ENCODE results near the gene ERVFRD-1.
"Not testable (repeated sequence)": the region's sequence is repeated elsewhere in the genome, so short reads cannot be mapped to it uniquely, and the experiment has no call there.

ERVFRD-1 gene

DNA sequence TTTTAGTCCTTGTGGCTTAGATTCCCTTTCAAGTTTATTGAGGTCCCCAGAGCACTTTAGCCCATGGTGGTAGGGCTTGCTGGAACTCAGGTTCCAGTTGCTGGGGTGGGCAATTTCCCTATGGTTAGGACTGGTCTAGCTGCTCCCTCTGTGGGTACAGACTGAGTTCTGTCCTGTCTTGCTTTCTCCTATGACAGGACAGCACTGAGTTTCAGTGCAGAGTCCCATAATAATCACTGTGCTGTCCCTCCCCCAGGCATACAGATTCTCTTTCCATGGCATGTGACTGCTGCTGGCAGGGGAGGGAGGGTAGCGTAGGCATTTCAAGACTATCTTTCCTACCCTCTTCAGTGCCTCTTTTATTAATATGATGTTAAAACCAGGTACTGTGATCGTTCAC is 17.1 kb upstream of the ERVFRD-1 start:
- no peak for DNase-seq

DNA sequence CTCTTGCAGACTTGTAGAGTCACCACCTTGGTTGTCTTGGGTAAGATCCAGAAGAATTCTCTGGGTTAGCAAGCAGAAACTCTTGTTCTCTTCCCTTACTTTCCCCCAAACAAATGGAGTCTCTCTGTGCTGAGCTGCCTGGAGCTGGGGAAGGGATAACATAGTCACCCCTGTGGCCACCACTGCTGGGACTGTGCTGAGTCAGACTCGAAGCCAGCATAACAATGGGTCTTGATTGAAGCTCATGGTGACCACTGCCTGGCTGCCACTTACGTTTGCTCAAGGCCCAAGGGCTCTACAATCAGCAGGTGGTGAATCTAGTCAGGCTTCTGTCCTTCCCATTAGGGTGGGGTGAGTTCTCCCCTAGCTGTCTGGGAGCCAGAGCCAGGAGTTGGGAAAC is 15.4 kb upstream of the ERVFRD-1 start:
- no peak for DNase-seq

DNA sequence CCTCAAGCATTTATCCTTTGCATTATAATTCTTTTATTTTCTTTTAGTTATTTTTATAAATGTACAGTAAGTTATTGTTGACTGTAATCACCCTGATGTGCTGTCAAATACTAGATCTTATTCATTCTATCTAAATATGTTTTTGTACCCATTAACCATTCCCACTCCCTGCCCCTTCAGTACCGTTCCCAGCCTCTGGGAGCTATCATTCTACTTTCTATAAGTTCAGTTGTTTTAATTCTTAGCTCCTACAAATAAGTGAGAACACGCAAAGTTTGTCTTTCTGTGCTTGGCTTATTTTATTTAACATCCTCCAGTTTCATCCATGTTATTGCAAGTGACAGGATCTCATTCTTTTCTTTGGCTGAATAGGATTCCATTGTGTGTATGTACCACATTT is 12.5 kb upstream of the ERVFRD-1 start:
- no peak for DNase-seq

DNA sequence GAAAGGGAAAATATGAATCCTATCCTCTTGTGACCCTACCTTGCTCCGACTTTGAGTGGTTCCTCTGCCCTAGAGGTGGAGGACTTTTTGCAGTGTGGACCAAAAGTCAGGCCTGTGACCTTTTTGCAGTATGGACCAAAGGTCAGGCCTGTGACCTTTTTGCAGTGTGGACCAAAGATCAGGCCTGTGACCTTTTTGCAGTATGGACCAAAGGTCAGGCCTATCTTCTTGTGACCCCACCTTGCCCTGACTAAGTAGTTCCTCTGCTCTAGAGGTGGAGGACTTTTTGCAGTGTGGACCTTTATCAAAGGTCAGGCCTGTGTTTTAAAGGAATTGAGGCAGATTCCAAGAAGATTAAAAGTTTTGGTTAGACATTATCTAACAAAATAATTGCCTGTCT is 10.9 kb upstream of the ERVFRD-1 start:
- no peak for DNase-seq

DNA sequence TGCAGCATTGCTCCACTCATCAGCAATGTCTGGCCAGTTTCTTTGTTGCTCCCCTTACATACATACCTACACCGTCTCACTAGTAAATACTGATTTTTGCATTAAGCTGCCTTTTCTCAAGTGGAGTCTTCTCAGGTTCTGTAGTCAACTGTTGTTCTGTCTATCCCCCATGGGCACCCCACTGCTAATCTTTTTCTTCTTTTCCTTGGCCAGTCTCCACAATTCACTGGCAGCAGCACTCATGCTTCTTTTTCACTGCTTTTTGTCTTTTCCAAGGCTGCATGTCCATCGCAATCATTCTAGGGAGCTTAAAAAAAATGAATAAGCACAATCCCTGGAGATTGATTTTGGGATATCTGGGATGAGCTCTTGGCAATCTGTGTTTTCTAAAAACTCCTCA is 10.3 kb upstream of the ERVFRD-1 start:
- DNase-seq = no peak

DNA sequence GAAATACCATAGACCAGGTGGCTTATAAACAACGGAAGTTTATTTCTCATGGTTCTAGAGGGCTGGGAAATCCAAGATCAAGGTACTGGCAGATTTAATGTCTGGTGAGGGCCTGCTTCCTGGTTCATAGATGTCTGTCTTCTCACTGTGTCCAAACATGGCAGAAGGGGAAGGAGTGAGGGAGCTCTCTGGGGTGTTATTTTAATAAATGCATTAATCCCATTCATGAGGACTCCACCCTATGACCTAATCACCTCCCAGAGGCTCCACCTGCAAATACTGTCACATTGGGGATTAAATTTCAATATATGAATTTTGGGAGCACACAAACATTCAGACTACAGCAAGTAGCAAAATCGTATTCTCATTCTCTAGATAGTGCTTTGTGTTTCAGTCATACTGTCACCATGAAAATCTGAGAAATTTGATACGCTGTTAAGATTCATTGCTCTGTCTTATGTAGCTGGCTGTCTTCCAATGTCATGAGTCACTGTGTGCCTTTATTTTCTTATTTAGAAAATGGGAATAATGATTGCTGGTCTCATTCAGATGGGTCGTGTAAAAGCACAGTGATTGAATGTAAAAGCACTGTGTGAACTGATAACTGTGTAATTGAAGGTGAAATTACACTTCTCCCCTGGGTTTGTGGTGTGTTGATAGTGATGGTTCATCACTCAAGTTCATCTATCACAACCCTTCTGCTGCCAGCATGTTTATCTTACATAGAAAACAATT is 8.9 kb upstream of the ERVFRD-1 start:
- no peak for DNase-seq

DNA sequence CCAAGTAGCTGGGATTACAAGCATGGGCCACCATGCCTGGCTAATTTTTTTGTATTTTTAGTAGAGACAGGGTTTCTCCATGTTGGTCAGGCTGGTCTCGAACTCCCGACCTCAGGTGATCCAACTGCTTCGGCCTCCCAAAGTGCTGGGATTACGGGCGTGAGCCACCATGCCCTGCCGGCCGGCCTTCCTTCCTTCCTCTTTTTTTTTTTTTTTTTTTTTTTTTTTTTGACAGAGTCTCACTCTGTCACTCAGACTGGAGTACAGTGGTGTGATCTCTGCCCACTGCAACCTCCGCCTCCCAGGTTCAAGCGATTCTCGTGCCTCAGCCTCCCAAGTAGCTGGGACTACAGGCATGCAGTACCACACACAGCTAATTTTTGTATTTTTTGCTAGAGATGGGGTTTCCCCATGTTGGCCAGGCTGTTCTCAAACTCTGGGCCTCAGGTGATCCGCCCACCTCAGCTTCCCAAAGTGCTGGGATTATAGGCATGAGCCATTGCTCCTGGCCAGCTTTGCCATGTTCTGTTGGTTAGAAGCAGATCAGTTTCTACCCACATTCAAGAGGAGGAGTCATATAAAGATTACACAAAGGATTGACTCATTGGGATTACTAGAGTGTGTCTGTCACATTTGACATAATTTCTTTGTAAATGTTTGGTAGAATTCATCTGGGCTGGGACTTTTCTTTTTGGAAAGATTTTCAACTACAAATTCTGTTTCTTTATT is 4.4 kb upstream of the ERVFRD-1 start:
- not testable (repeated sequence) for DNase-seq

DNA sequence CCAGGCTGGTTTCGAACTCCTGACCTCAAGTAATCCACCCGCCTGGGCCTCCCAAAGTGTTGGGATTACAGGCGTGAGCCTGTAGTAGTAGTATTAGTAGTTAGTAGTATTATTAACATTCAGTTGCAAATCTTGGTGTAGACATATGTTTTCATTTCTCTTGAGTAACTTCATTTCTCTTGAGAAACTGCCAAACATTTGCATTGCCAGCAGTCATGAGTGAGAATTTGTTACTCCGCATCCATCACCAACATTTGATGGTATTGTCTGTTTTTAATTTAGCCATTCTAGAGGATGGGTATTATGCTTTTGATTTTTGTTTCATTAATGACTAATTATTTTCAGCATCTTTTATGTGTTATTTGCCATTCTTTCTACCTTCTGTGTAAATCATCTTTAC is 1.5 kb upstream of the ERVFRD-1 start:
- DNase-seq = no peak

DNA sequence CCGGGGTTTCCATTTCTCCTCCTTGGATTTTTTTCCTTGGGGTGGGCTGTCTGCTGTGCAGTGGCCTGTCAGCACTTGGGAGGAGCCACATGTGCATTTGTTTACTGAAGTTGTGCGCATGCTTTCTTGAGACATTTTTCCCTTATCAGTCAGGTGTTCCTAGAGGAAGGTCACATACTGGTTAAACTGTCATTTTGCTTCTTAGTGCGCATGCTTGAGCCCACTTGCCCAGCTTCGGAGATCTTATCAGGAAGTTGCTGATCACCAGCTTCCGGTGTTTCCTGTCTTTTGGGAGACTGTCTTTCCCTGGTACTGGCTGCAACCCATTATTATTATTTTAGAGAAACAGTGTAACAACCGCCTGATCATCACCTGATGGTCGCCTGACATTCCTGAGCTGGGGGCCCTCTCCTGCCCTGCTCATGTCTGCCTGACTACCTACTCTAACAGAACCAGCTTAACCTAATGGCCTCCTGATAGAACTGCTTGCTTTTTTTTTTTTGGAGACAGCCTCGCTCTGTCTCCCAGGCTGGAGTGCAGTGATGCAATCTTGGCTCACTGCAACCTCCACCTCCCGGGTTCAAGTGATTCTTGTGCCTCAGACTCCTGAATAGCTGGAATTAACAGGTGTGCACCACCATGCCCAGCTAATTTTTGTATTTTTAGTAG is 378 bp upstream of the ERVFRD-1 start:
- DNase-seq = no peak

DNA sequence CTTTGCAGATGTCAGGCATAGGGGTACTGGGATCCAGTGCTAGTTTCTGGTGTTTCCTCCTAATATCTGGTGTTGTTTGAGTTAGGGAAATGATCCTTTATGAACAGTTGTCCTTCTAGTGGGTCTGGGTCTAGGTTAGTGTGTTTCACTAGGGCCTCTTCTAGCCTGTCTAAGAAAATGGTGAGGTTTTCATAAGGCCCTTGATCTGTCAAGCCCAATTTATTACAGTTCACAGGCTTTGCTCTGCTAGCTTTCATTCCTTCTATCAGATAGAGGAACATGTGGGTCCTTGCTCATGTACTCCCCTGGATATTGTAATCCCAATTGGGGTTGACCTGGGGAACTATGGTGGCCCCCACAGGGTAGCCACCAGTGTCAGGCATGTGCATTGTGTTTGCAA is 2.8 kb downstream of the ERVFRD-1 start:
- no peak for DNase-seq

DNA sequence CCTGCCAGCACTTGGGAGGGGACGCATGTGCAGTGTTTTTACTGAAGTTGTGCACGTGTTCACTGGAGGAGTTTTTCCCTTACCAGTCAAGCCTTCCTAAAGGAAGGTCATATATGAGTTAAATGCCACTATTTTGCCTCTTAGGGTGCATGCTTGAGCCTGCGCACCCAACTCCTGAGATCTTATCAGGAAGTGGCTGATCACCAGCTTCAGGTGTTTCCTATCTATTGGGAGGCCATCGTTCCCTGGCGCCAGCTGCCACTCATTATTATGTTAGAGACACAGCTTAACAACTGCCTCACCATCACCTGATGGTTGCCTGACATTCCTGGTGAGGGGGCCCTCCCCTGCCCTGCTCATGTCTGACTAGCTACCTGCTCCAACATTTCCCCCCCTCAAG is 8.5 kb downstream of the ERVFRD-1 start:
- DNase-seq = no peak

DNA sequence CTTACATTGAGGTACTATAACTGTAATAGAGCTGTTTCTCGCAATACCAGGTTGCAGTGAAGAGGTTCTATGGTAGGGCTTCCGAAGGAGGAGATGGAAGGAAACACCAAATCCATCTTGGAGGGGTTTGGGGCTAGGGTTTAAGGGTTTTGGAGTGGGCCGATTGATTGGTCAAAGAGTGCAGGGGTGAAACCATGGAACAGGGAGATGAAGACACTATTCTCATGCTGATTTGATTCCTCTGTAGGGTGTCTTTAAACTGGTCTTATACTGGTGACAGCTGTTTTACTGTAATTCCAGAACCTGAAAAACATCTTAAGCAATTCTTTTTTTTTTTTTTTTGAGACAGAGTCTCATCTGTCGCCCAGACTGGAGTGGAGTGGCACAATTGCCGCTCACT is 10.1 kb downstream of the ERVFRD-1 start:
- no peak for DNase-seq

DNA sequence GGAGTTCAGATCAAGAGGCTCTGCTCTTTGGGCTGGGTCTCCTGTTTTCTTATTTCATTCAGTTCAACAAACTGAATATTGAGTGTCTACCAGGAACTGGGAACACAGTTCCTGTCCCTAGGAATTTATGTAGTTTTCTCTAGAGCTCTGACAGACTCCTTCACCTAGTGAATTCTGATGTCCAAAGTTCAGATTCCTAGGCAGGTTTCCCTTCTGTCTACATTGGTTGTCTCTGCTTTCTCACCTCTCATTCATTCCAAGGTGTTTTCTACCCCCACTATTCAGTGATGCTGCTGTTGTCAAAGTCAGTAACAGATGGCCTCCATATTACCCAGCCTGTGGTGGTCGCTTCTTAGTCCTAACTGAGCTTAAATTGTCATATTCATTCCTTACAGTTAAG is 13.5 kb downstream of the ERVFRD-1 start:
- no peak for DNase-seq

DNA sequence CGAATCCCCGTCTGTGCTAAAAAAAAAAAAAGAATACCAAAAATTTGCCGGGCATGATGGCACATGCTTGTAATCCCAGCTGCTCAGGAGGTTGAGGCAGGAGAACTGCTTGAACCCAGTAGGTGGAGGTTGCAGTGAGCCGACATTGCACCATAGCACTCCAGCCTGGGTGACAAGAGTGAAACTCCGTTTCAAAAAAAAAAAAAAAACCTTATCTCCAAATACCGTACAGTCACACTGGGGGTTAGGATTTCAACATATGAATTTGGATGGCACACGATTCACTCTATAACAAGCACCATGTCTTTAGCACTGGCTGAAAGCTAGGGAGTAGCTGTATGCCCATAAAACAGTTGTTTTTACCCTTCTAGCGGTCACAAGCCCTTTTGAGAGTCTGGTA is 14.0 kb downstream of the ERVFRD-1 start:
- DNase-seq = no peak

DNA sequence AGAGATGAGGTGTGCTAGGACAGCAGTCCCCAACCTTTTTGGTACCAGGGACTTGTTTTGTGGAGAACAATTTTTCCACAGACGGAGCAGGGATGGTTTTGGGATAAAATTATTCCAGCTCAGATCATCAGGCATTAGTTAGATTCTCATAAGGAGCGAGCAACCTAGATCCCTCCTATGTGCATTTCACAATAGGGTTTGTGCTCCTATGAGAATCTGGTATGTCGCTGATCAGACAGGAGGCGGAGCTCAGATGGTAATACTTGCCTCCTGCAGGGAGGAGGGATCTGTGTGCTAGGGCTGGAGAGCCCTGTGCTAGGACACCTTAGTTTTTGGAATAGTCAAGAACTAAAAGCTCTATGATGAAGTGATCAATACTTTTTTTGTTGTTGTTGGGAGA is 15.4 kb downstream of the ERVFRD-1 start:
- peak; percentile 31 for DNase-seq

DNA sequence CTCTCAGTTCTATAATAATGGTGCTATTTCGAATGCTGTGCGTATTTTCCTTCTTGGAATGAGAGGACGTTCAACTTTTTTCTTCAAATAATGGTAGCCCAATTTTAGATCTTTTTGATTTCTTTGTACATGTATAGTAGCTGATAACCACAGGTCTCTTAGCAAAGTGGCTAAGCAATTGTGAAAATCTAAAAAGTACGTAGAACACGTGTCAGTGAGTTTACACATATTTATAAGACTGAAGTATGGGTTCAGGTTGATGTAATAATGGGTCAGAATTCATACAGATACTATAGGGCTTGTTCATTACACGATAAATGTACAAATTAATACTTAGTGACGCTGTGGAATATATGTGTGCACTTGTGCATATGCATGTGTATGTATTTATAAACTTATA is 16.6 kb downstream of the ERVFRD-1 start:
- DNase-seq = no peak

DNA sequence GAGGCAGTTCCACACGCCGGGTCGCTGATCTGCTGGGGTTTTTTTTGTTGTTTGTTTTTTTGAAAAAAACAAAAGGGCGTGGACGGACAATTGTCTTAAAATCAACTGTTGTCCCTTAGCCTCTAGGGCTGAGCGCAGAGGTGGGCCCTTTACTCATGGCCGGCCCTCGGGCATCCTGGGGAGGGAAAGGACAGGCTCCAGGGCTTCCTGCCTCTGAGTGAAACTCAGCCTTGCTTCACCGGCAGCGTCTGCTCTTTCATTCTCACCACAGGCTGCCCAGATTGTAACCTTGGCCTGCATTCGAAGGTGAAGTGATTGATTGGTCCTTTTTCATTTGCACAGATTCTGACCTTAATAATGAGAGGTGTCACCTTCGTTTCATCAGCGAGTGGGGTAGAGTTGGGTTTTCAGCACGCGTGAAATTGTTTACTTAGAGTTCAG is 17.1 kb downstream of the ERVFRD-1 start:
- DNase-seq = peak; percentile 32

DNA sequence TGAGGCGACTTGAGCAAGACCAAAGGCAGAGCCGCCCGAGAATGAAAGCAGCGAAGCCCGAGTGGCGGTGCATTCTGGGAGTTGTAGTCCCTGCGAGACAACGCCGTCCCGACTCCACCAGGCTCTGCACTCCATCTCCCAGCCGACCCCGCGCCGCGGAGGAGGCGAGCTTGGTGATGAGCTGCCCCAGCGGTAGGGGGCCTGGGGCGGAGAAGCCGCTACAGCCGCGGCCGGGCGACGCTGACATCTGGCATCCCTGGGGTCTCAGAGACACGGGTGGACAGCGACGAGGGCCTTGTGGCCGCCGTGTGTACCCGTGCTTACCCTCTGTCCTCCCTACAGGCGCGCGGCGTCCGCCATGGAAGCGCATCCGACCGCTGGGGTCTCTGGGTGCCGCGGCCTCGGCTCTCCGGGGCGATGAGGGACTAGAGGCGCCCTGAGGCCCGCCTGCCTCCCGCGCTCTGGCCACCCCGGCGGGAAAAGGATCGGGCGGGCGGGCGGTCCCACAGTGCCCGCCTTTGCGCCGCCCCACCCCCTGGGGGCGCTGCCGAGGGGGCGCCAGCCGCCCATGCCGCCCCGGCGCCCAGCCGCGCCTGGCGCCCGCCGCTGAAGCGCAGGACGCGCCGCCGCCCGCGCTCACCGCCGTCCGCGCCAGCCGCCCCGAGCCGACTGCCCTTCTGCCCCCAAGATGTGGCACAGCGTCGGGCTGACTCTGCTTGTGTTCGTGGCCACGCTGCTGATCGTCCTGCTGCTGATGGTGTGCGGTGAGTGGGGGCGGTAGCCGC is 17.7 kb downstream of the ERVFRD-1 start, which contains the start of gene SMIM13:
TSS of gene SMIM13 (plus strand) at position 209 of the 785 bp plus-strand sequence. CDS start at position 689, 480 bp downstream.
- DNase-seq = peak; percentile 95

DNA sequence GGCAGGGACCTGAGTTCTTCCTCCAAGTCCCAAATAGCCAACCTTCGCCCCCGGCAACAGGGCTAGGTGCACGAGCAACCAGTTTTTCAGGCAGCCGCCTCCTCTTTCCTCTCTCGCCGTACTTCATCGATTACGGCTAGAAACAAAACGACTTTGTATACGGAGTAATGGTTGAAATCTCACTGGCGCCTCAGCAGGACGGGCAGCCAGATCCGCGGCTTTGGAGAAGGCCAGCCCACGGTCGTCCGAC is 18.2 kb downstream of the ERVFRD-1 start:
- DNase-seq = no peak

DNA sequence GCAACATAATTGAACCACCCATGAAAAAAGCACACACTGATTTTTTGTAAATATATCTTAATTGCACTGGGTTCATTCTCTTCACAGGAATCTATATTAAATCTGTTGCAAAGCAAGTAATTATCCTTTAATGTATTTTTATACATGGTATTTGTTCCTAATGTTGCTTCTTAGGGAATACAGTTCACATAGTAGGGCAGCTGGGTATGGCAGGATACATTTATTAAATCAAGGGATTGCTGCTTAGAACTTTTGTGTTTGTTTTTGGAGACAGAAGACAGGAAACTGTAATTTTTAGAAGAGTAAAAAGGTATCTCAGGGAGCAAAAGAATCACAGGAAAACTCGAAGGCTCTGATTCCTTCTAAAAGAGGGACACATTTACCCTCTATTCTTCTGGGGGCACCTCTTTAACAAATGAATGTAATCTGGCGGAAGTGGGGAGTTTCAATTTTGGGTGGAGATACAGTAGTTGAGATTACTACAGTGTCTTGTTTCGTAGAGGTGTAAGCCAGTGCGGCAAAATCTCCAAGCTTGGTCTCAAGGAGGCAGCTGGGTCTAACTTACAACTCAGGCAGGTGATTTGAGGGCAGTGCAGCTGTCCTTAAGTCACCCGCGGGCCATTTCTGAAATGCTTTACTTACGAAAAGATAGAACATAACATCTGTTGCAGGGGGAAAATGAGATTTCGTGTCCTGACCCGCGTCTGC is 18.7 kb downstream of the ERVFRD-1 start:
- peak; percentile 43 for DNase-seq

DNA sequence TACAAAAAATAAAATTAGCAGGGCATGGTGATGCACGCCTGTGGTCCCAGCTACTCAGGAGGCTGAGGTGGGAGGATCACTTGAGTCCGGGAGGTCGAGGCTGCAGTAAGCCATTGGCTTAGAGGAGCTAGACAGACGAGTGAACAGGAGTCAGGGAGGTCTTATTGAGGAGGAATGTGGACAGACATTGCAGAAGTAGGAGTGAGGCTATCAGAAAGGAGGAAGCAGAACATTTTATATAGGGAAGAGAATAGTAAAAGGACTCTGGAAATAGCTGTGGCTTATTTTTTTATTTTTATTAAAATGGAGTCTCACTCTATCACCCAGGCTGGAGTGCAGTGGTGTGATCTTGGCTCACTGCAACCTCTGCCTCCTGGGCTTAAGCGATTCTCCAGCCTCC is 20.4 kb downstream of the ERVFRD-1 start:
- DNase-seq = not testable (repeated sequence)

DNA sequence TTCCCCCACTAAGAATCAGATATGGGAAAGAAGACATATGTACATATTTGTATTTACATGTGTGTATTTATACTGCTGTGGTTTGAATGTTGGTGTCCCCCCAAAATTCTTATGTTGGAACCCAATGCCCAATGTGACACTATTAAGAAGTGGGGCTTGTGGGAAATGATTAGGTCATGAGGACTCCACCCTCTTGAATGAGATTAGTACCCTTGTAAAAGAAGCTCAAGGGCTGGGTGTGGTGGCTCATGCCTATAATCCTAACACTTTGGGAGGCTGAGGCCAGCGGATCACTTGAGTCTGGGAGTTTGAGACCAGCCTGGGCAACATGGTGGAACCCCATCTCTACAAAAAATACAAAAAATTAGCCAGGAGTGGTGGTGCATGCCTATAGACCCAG is 21.8 kb downstream of the ERVFRD-1 start:
- no peak for DNase-seq
